Neural cell (in vitro differentiated cells): ENCODE data around the gene MMP19. TPM values are rescaled to one million over a fixed set of nuclear protein-coding genes. Genes with fewer than 3 reads are reported as not detected.

Experiments
- H2AFZ ChIP-seq: fragments of 200-600, 300-800 bp; sonication (generic), shearing (Covaris generic); 2 replicates; pipeline ENCODE4 v1.6.0; 2014; ENCODE audit warnings: low read depth, mild to moderate bottlenecking, antibody characterized with exemption, low read length, moderate library complexity
- H3F3A ChIP-seq: fragments of 200-600 bp; shearing (Covaris generic); 2 replicates; pipeline ENCODE4 v1.6.1; 2016; ENCODE audit warnings: mild to moderate bottlenecking, moderate library complexity, mixed read lengths, antibody characterized with exemption, low read length; ENCODE audit not compliant: insufficient read depth, poor library complexity, severe bottlenecking
- H3K27ac ChIP-seq: fragments of 200-600, 300-800 bp; sonication (generic), shearing (Covaris generic); 2 replicates; pipeline ENCODE4 v1.5.1; 2014; ENCODE audit warnings: mild to moderate bottlenecking, low read length, moderate library complexity
- H3K27me3 ChIP-seq: fragments of 300-800, 200-600 bp; sonication (generic), shearing (Covaris generic); 2 replicates; pipeline ENCODE4 v1.6.0; 2014; ENCODE audit warnings: mild to moderate bottlenecking, low read depth, low read length, moderate library complexity; ENCODE audit not compliant: insufficient read depth
- H3K36me3 ChIP-seq: fragments of 300-800, 200-600 bp; sonication (generic), shearing (Covaris generic); 2 replicates; pipeline ENCODE4 v1.5.1; 2014; ENCODE audit warnings: mild to moderate bottlenecking, antibody characterized with exemption, low read length, moderate library complexity; ENCODE audit not compliant: insufficient read depth
- H3K4me2 ChIP-seq: fragments of 300-800, 200-600 bp; sonication (generic), shearing (Covaris generic); 2 replicates; pipeline ENCODE4 v1.6.0; 2014; ENCODE audit warnings: mild to moderate bottlenecking, low read length
- H3K4me3 ChIP-seq: fragments of 300-800, 200-600 bp; sonication (generic), shearing (Covaris generic); 2 replicates; pipeline ENCODE4 v1.5.1; 2014; ENCODE audit warnings: mild to moderate bottlenecking, low read length, moderate library complexity
- H3K79me2 ChIP-seq: fragments of 200-600 bp; shearing (Covaris generic); replicated peaks from 2 replicates; pipeline ENCODE4 v1.6.0; 2014; ENCODE audit warnings: mild to moderate bottlenecking, low read length, moderate library complexity; ENCODE audit not compliant: insufficient read depth
- H3K9ac ChIP-seq: fragments of 300-800, 200-600 bp; sonication (generic), shearing (Covaris generic); 2 replicates; pipeline ENCODE4 v1.6.1; 2016; ENCODE audit warnings: mild to moderate bottlenecking, low read length, mixed read lengths
- H3K9me2 ChIP-seq: fragments of 200-600 bp; shearing (Covaris generic); 2 replicates; pipeline ENCODE4 v1.6.1; 2016; ENCODE audit warnings: mild to moderate bottlenecking, low read length, mixed read lengths; ENCODE audit not compliant: insufficient read depth
- H3K9me3 ChIP-seq: fragments of 200-600, 300-800 bp; sonication (generic), shearing (Covaris generic); 2 replicates; pipeline ENCODE4 v1.6.1; 2016; ENCODE audit warnings: mild to moderate bottlenecking, mixed run types, low read length, moderate library complexity, mixed read lengths
- H4K20me1 ChIP-seq: fragments of 200-600 bp; shearing (Covaris generic); 2 replicates; pipeline ENCODE4 v1.6.1; 2016; ENCODE audit warnings: mild to moderate bottlenecking, mixed run types; ENCODE audit not compliant: insufficient read depth
- EP300 ChIP-seq: fragments of 450-650 bp; conservative IDR thresholded peaks from 2 replicates; pipeline ENCODE4 v1.6.1; 2014; ENCODE audit warnings: antibody characterized with exemption, mild to moderate bottlenecking, moderate library complexity; ENCODE audit not compliant: poor library complexity, severe bottlenecking
- EZH2 ChIP-seq: fragments of 200-600, 300-800 bp; shearing (Covaris generic), sonication (generic); IDR thresholded peaks from 2 replicates; pipeline ENCODE4 v1.6.1; 2014; ENCODE audit warnings: antibody characterized with exemption, low read length, borderline replicate concordance, mild to moderate bottlenecking; ENCODE audit not compliant: insufficient read depth, poor library complexity, severe bottlenecking
- MXI1 ChIP-seq: fragments of 450-650 bp; conservative IDR thresholded peaks from 2 replicates; pipeline ENCODE4 v1.6.1; 2014; ENCODE audit warnings: antibody characterized with exemption, mild to moderate bottlenecking; ENCODE audit not compliant: poor library complexity, severe bottlenecking
- POLR2AphosphoS5 ChIP-seq: IDR thresholded peaks from 2 replicates; pipeline ENCODE4 v1.6.1; 2012
- RAD21 ChIP-seq: fragments of 450-650 bp; conservative IDR thresholded peaks from 2 replicates; pipeline ENCODE4 v1.6.1; 2014; ENCODE audit warnings: antibody characterized with exemption, mild to moderate bottlenecking, moderate library complexity
- SMC3 ChIP-seq: fragments of 450-650 bp; conservative IDR thresholded peaks from 2 replicates; pipeline ENCODE4 v1.6.1; 2014; ENCODE audit warnings: antibody characterized with exemption, mild to moderate bottlenecking, moderate library complexity; ENCODE audit not compliant: poor library complexity
- TAF1 ChIP-seq: IDR thresholded peaks from 2 replicates; pipeline ENCODE4 v1.6.1; 2012; ENCODE audit warnings: low read depth
- polyA plus RNA-seq: library from polyadenylated mRNA; depleted of rRNA; stranded (reverse); fragments of >200 nt; gene quantifications from 2 replicates; pipeline ENCODE4 v1.2.3, GENCODE V29; 2014
- TF ChIP-seq, protein P1 (sequence below): fragments of 450-650 bp; IDR thresholded peaks from 2 replicates; pipeline ENCODE4 v1.5.1; 2014; ENCODE audit warnings: antibody characterized with exemption, mild to moderate bottlenecking, moderate library complexity; ENCODE audit not compliant: poor library complexity, severe bottlenecking
- TF ChIP-seq, protein P2 (sequence below): IDR thresholded peaks from 2 replicates; pipeline ENCODE4 v1.6.1; 2012; ENCODE audit warnings: borderline replicate concordance

Gene MMP19
- polyA plus RNA-seq, 1 donor from 2014 or later: not detected

DNA sequence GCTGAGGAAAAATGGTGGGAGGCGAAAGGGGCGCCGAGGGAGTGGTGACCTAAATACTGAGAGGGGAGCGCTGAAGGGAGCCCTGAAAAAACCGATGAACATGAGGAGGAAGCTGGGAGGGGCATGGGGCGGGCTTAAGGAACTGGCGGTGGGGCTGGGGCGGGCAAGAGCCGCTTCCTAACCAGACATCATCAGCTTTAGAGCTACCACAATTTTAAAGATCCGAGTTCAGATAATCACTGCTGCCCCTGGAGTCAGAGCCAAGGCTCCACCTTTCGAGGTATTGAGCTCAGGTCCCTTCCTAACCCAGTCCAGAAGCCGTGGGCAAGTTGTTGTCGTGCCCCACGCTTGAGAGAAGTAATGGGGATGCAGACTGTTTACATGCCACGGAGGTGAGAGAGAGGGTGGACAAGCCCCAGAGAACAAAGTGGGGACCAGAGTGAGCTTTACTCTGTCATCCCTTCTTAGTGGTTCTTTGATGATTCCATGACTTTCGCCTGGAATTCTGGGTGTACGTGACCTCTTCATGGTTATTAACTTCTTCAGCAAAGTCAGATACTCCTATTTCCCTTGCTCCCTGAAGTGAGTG is 24.5 kb downstream of the MMP19 start:
- Histone ChIP-seq H4K20me1 (no peaks in the 10 kb centered on the region), H3K9ac (peak overlapping the region; percentile 57), H3K27me3 (no peaks in the 10 kb centered on the region), H3K36me3 (peaks cover 12% of the 10 kb centered on the region), H3K9me3 (no peaks in the 10 kb centered on the region), H3F3A (no peaks in the 10 kb centered on the region), H3K4me3 (peak overlapping the region; percentile 73), H3K4me2 (peak overlapping the region; percentile 79), H3K79me2 (peaks cover 54% of the 10 kb centered on the region), H2AFZ (peak overlapping the region; percentile 52), H3K9me2 (no peaks in the 10 kb centered on the region), H3K27ac (peak overlapping the region; percentile 36)
- TF ChIP-seq MXI1 (peak; percentile 3), EP300 (no peak)

DNA sequence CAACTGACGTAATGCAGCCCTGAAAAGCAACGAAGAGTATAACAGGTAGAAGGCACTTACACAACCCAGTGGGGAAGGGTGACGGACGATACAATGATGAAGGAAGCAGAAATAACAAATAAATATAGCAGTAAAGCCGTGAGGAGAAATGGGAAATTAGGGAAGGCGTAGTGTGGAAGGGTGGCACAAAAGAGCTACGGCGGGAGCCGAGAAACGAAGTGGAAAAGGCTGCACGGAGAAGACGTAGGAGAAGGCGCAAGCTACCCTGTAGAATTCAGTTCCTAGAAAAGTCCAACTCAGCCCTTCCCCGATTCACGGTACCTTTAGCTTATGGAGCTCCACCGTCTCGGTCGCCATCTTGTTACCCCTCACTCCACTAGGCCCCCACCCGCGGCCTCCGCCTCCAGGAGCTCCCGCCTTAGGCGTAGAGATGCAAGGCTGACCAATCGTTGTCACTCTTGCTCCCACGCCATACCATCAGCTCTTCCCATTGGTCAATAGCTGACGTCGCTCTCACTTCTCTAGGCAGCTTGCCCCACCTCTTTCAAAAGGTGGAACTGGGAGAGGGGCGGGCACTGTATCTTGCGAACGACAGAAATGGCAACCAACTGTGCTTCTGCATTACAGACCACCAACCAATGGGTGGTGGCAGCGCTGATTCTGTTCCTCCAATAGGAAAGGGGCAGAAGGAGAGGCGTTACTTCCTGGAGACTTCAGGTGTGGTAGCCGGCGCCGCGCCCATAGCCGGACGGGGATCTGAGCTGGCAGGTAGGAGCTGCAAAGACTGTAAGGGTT is 25.2 kb downstream of the MMP19 start, which contains the start of the genes ORMDL2 and SARNP:
Gene ORMDL2, plus strand, starts transcription at position 697 of the 795 bp plus-strand sequence. CDS start 959 bp downstream, outside the sequence.
Gene SARNP, minus strand, starts transcription at position 380 of the 795 bp plus-strand sequence. Its CDS starts 23 bp downstream, at position 357.
- TF ChIP-seq TAF1 (peak; percentile 96), SMC3 (no peak), MXI1 (peak; percentile 86), POLR2AphosphoS5 (peak; percentile 91), RAD21 (no peak), EZH2 (no peak), EP300 (no peak)
- TF ChIP-seq, protein P1, sequence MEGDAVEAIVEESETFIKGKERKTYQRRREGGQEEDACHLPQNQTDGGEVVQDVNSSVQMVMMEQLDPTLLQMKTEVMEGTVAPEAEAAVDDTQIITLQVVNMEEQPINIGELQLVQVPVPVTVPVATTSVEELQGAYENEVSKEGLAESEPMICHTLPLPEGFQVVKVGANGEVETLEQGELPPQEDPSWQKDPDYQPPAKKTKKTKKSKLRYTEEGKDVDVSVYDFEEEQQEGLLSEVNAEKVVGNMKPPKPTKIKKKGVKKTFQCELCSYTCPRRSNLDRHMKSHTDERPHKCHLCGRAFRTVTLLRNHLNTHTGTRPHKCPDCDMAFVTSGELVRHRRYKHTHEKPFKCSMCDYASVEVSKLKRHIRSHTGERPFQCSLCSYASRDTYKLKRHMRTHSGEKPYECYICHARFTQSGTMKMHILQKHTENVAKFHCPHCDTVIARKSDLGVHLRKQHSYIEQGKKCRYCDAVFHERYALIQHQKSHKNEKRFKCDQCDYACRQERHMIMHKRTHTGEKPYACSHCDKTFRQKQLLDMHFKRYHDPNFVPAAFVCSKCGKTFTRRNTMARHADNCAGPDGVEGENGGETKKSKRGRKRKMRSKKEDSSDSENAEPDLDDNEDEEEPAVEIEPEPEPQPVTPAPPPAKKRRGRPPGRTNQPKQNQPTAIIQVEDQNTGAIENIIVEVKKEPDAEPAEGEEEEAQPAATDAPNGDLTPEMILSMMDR: no peak
- TF ChIP-seq, protein P2, sequence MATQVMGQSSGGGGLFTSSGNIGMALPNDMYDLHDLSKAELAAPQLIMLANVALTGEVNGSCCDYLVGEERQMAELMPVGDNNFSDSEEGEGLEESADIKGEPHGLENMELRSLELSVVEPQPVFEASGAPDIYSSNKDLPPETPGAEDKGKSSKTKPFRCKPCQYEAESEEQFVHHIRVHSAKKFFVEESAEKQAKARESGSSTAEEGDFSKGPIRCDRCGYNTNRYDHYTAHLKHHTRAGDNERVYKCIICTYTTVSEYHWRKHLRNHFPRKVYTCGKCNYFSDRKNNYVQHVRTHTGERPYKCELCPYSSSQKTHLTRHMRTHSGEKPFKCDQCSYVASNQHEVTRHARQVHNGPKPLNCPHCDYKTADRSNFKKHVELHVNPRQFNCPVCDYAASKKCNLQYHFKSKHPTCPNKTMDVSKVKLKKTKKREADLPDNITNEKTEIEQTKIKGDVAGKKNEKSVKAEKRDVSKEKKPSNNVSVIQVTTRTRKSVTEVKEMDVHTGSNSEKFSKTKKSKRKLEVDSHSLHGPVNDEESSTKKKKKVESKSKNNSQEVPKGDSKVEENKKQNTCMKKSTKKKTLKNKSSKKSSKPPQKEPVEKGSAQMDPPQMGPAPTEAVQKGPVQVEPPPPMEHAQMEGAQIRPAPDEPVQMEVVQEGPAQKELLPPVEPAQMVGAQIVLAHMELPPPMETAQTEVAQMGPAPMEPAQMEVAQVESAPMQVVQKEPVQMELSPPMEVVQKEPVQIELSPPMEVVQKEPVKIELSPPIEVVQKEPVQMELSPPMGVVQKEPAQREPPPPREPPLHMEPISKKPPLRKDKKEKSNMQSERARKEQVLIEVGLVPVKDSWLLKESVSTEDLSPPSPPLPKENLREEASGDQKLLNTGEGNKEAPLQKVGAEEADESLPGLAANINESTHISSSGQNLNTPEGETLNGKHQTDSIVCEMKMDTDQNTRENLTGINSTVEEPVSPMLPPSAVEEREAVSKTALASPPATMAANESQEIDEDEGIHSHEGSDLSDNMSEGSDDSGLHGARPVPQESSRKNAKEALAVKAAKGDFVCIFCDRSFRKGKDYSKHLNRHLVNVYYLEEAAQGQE: peak; percentile 64
- Histone ChIP-seq H3K9me2 (no peaks in the 10 kb centered on the region), H3K9ac (peak within 1 kb of the TSS; percentile 90), H3K4me2 (peak within 1 kb of the TSS; percentile 97), H3K36me3 (peaks cover 8% of the 10 kb centered on the region), H3F3A (no peaks in the 10 kb centered on the region), H4K20me1 (no peaks in the 10 kb centered on the region), H3K79me2 (peaks cover 60% of the 10 kb centered on the region), H3K4me3 (peak within 1 kb of the TSS; percentile 73), H3K9me3 (no peaks in the 10 kb centered on the region), H3K27ac (peak within 1 kb of the TSS; percentile 92), H2AFZ (peak within 1 kb of the TSS; percentile 70), H3K27me3 (no peaks in the 10 kb centered on the region)
